Calu3 (cell line): Measurements from ENCODE around the gene ZNF782. TPM values are rescaled to one million over a fixed set of nuclear protein-coding genes. Genes with fewer than 3 reads are reported as not detected.

Experiments used
- BruUV-seq: library from RNA; stranded (reverse); fragments of 400-500 nt; replicated peaks from 2 replicates; lab custom pipeline; 2021; lab: Mats Ljungman, UMichigan
- CTCF ChIA-PET: fragments of 300-600 bp; sonication (Branson Sonifier 250); formaldehyde crosslinking; loops from one replicate; lab custom pipeline; 2022; ENCODE audit warnings: antibody characterized with exemption; lab: Charles Lee
- DNase-seq: peaks from one replicate; pipeline ENCODE4 v3.0.0; 2022
- H3K27ac Mint-ChIP-seq: one replicate; pipeline ENCODE4 v1.8.0; 2022; ENCODE audit warnings: mixed read lengths; ENCODE audit not compliant: unreplicated experiment
- H3K27me3 Mint-ChIP-seq: one replicate; pipeline ENCODE4 v1.8.0; 2022; ENCODE audit warnings: mixed read lengths; ENCODE audit not compliant: unreplicated experiment
- H3K36me3 Mint-ChIP-seq: one replicate; pipeline ENCODE4 v1.8.0; 2022; ENCODE audit warnings: mild to moderate bottlenecking, moderate library complexity, mixed read lengths; ENCODE audit not compliant: insufficient read depth, unreplicated experiment
- H3K4me1 Mint-ChIP-seq: one replicate; pipeline ENCODE4 v1.8.0; 2022; ENCODE audit warnings: mild to moderate bottlenecking, low read depth, mixed read lengths; ENCODE audit not compliant: unreplicated experiment
- H3K4me3 Mint-ChIP-seq: one replicate; pipeline ENCODE4 v1.8.0; 2022; ENCODE audit warnings: mild to moderate bottlenecking, low read depth, moderate library complexity, mixed read lengths; ENCODE audit not compliant: unreplicated experiment
- H3K9me3 Mint-ChIP-seq: one replicate; pipeline ENCODE4 v1.8.0; 2022; ENCODE audit warnings: low read depth, mixed read lengths; ENCODE audit not compliant: unreplicated experiment
- intact Hi-C: fragments of 100-400 bp; cut with micrococcal nuclease; formaldehyde crosslinking; loops from one replicate; pipeline ENCODE4 v1.10.0; 2022; ENCODE audit not compliant: unreplicated experiment
- total RNA-seq: library from RNA; stranded (reverse); gene quantifications from 2 replicates; pipeline ENCODE4 v1.2.3, GENCODE V29; 2022
- TF ChIP-seq, protein P1 (sequence below): fragments of 200-600 bp; IDR thresholded peaks from one replicate; pipeline ENCODE4 v1.8.0; 2022; ENCODE audit warnings: antibody characterized with exemption; ENCODE audit not compliant: unreplicated experiment

ZNF782 gene
- total RNA-seq, 1 experiment from 2014 or later = 4.8 TPM

DNA sequence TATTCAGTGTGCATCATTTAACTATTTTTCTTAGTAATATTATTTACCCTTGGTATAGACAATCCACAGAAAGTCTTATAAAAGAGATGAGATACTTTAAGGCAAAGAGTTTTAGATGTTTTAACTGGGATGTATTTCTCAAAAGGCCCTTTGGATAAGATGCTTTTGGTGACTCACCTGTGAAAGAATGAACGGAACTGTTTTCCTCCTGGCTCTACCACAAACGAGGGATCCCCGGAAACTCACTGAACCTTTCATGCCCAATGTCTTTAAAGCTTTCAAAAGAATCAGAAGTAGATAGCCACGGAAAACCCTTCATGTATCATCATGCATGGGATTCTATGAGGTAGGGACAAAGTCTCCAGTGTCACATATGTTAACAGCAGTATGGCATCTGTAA, 1.6 kb downstream of the ZNF782 start:
- DNase-seq = no peak
- BruUV-seq = no TSS peak
- H3K4me1 Mint-ChIP-seq = no peaks in the 10 kb centered on the region
- no peaks in the 10 kb centered on the region for H3K27me3 Mint-ChIP-seq
- TF ChIP-seq, protein P1, sequence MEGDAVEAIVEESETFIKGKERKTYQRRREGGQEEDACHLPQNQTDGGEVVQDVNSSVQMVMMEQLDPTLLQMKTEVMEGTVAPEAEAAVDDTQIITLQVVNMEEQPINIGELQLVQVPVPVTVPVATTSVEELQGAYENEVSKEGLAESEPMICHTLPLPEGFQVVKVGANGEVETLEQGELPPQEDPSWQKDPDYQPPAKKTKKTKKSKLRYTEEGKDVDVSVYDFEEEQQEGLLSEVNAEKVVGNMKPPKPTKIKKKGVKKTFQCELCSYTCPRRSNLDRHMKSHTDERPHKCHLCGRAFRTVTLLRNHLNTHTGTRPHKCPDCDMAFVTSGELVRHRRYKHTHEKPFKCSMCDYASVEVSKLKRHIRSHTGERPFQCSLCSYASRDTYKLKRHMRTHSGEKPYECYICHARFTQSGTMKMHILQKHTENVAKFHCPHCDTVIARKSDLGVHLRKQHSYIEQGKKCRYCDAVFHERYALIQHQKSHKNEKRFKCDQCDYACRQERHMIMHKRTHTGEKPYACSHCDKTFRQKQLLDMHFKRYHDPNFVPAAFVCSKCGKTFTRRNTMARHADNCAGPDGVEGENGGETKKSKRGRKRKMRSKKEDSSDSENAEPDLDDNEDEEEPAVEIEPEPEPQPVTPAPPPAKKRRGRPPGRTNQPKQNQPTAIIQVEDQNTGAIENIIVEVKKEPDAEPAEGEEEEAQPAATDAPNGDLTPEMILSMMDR = no peak
- intact Hi-C loops = loop anchor here (10.0 kb wide), 1 partner anchor 382 kb away; no protein-coding TSS in a partner anchor
- H3K36me3 Mint-ChIP-seq = peaks cover 10% of the 10 kb centered on the region
- no peak overlapping the region for H3K27ac Mint-ChIP-seq
- no peak overlapping the region for H3K4me3 Mint-ChIP-seq
- CTCF ChIA-PET = no interaction called here
- no peaks in the 10 kb centered on the region for H3K9me3 Mint-ChIP-seq

DNA sequence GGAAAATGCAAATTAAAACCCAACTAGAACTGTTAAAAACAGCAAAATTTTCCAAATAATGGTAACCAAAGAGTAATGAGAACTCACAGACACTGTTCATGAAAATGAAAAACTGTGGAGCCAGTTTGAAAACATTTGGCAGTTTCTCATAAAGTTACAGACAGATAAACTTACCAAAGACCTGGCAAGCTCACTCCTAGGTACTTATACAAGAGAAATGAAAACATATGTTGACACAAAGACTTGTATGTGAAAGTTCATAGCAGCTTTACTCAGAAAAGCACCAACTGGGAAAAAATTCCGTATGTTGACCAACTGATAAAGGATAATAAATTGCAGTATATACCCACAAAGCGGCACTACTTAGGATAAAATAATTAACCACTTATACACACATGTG, 10.3 kb downstream of the ZNF782 start:
- DNase-seq = no peak
- peaks cover 19% of the 10 kb centered on the region for H3K9me3 Mint-ChIP-seq
- no peak overlapping the region for H3K27ac Mint-ChIP-seq
- H3K36me3 Mint-ChIP-seq = no peaks in the 10 kb centered on the region
- CTCF ChIA-PET = no interaction called here
- intact Hi-C loops = no loop called here
- H3K4me3 Mint-ChIP-seq = no peak overlapping the region
- H3K4me1 Mint-ChIP-seq = no peaks in the 10 kb centered on the region
- no peaks in the 10 kb centered on the region for H3K27me3 Mint-ChIP-seq
- BruUV-seq = no TSS peak
- TF ChIP-seq, protein P1 = no peak

DNA sequence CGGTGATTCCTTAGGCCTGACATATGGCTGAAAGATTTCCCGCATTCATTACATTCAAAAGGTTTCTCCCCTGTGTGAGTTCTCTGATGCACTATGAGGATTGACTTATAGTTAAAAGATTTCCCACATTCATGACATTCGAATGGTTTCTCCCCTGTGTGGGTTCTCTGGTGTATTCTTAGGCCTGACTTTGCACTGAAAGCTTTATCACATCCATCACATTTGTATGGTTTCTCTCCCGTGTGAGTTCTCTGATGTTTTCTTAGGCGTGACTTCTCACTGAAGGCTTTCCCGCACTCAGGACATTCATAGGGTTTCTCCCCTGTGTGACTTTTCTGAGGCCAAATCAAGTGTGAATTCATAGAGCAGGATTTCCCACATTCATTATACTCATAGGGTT, 35.8 kb downstream of the ZNF782 start:
- BruUV-seq = no TSS peak
- intact Hi-C loops = no loop called here
- DNase-seq = no peak
- TF ChIP-seq, protein P1 = no peak
- Mint-ChIP-seq H3K9me3 (peaks cover 13% of the 10 kb centered on the region), H3K27ac (no peak overlapping the region), H3K27me3 (no peaks in the 10 kb centered on the region), H3K36me3 (no peaks in the 10 kb centered on the region), H3K4me3 (no peak overlapping the region), H3K4me1 (no peaks in the 10 kb centered on the region)
- CTCF ChIA-PET = no interaction called here

DNA sequence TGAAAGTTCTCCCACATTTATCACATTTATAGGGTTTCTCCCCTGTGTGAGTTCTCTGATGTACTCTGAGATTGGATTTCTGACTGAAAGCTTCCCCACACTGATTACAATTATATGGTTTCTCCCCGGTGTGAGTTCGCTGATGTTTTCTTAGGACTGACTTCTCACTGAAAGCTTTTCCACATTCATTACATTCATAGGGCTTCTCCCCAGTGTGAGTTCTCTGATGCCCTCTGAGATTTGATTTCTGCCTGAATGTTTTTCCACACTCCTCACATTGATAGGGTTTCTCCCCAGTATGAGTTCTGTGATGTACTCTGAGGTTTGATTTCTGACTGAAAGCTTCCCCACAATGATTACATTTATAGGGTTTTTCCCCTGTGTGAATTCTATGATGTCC, 36.3 kb downstream of the ZNF782 start:
- intact Hi-C loops = no loop called here
- Mint-ChIP-seq H3K9me3 (peaks cover 13% of the 10 kb centered on the region), H3K4me1 (no peaks in the 10 kb centered on the region), H3K36me3 (no peaks in the 10 kb centered on the region), H3K27ac (no peak overlapping the region), H3K27me3 (no peaks in the 10 kb centered on the region), H3K4me3 (no peak overlapping the region)
- CTCF ChIA-PET = no interaction called here
- no peak for DNase-seq
- TF ChIP-seq, protein P1 = no peak
- BruUV-seq = no TSS peak
